ENCODE data around the gene JARID2.

DNA sequence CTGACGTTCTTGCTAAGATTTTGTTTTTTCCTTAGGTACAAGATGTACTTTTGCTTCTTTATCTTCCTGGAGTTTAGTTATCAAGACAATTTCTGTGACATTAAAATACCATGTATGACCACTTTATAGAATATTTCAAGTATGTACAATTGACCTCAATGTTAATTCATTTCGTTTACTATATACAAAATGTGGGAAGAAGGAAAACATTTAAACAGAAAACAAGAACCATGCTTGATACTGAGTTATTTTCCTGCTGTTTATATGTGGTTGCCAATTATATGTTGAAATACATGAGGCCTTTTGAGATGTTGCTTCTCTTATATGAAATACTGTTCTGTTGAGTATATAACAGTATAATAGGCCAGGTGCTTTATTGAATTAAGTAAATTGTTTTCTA lies 184.3 kb downstream of the JARID2 start:
- TF ChIP-seq, protein P1, sequence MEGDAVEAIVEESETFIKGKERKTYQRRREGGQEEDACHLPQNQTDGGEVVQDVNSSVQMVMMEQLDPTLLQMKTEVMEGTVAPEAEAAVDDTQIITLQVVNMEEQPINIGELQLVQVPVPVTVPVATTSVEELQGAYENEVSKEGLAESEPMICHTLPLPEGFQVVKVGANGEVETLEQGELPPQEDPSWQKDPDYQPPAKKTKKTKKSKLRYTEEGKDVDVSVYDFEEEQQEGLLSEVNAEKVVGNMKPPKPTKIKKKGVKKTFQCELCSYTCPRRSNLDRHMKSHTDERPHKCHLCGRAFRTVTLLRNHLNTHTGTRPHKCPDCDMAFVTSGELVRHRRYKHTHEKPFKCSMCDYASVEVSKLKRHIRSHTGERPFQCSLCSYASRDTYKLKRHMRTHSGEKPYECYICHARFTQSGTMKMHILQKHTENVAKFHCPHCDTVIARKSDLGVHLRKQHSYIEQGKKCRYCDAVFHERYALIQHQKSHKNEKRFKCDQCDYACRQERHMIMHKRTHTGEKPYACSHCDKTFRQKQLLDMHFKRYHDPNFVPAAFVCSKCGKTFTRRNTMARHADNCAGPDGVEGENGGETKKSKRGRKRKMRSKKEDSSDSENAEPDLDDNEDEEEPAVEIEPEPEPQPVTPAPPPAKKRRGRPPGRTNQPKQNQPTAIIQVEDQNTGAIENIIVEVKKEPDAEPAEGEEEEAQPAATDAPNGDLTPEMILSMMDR (IDR thresholded peaks at IDR 0.05), result no peak
- no peak for TF ChIP-seq SIN3A (IDR thresholded peaks at IDR 0.05; ENCODE audit: borderline replicate concordance, insufficient read depth, low read depth, low read length)
